NCI-H146 treated with DMSO at 0.1 percent for 48 hours (cell line): Measurements from ENCODE around the gene TSPAN14.
"Not testable (repeated sequence)": the region's sequence is repeated elsewhere in the genome, so short reads cannot be mapped to it uniquely, and the experiment has no call there.

Source experiments
- DNase-seq: peaks from one replicate; lab custom pipeline; 2025; ENCODE audit not compliant: unreplicated experiment; lab: John Stamatoyannopoulos, UW

TSPAN14 gene

GRCh38 chr10:80453842-80454512, at the start of gene TSPAN14:
TSS of gene TSPAN14 (plus strand) at chr10:80454310. CDS start at chr10:80489234, 34,924 bp downstream.
- peak; percentile 53 for DNase-seq

- no peak for DNase-seq
Measured at GRCh38 chr10:80405035-80405434, 49.1 kb upstream of the TSPAN14 start.

- no peak for DNase-seq
Measured at GRCh38 chr10:80405626-80406025, 48.5 kb upstream of the TSPAN14 start.

GRCh38 chr10:80406204-80406603, 47.9 kb upstream of the TSPAN14 start:
- no peak for DNase-seq

- peak; percentile 69 for DNase-seq
Measured at GRCh38 chr10:80407812-80408241, 46.3 kb upstream of the TSPAN14 start.

- DNase-seq, result peak; percentile 69
Measured at GRCh38 chr10:80408242-80409101, 45.6 kb upstream of the TSPAN14 start, which contains the start of gene PRXL2A. TSS of gene PRXL2A (plus strand) at chr10:80408551. CDS start at chr10:80420468, 11,917 bp downstream.

- no peak for DNase-seq
Measured at GRCh38 chr10:80409121-80409520, 45.0 kb upstream of the TSPAN14 start.

GRCh38 chr10:80410122-80410521, 44.0 kb upstream of the TSPAN14 start:
- no peak for DNase-seq

GRCh38 chr10:80410578-80411145, 43.4 kb upstream of the TSPAN14 start:
- no peak for DNase-seq

- no peak for DNase-seq
Measured at GRCh38 chr10:80411267-80411668, 42.8 kb upstream of the TSPAN14 start.

GRCh38 chr10:80411681-80412220, 42.4 kb upstream of the TSPAN14 start:
- DNase-seq, result no peak

- DNase-seq, result no peak
Measured at GRCh38 chr10:80412486-80412885, 41.6 kb upstream of the TSPAN14 start.

- no peak for DNase-seq
Measured at GRCh38 chr10:80413271-80413996, 40.7 kb upstream of the TSPAN14 start.

- DNase-seq, result no peak
Measured at GRCh38 chr10:80414142-80414895, 39.8 kb upstream of the TSPAN14 start.

GRCh38 chr10:80415734-80416478, 38.2 kb upstream of the TSPAN14 start:
- DNase-seq, result no peak

GRCh38 chr10:80416479-80417098, 37.5 kb upstream of the TSPAN14 start:
- DNase-seq, result no peak

GRCh38 chr10:80417256-80417655, 36.9 kb upstream of the TSPAN14 start:
- not testable (repeated sequence) for DNase-seq

- no peak for DNase-seq
Measured at GRCh38 chr10:80421050-80421706, 32.9 kb upstream of the TSPAN14 start.
